ENCODE results near the gene CAMLG.

- TF ChIP-seq CTCF (IDR thresholded peaks at IDR 0.05), result no peak
- no peak for TF ChIP-seq POLR2A (IDR thresholded peaks at IDR 0.05)
Measured at GRCh38 chr5:134791580-134791979, 53.2 kb downstream of the CAMLG start.
